ENCODE results near the gene ERN1. TPM values are rescaled to one million over a fixed set of nuclear protein-coding genes. Genes with fewer than 3 reads are reported as not detected.

Gene ERN1
- total and polyA plus RNA-seq, 2 of the 13 experiments (the other 11 are each of a cell fraction or from before 2014, with no cell fraction given), result 6.0 to 12.7 TPM

DNA sequence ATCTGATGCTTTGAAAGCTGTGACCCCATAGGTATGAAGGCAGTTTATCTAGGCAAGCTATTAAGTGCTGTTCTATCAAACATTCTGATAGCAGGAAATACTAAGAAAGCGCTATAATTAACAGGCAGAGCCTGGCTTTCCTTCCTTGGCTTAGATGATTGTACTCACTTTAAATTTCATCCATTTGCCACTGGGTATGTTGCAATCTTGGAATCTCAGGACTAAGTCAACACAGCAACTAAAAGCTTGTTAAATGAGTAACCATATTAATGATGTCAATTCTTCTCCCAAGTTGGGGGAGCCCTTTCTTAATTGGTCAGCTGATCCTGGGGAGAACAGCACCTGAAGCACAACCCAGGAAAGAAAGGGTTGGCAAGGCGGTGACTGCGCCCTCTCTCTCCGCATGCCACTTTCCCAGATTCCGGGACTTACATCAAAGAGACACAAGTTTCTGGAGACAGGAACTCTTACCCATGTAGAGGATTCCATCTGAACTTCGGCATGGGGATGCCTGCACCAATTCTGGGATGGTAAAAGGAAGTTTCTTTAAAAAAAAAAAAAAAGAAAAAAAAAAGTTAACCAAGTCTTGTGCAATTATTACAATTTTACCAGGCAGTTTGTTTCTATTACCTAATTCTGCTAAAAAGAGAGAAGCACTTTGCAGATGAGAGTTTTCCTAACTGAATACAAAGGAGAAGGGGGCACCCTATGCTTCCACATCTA, 55.1 kb downstream of the ERN1 start (continued):
- TF ChIP-seq REPIN1 (CRISPR knock-in tag; IDR thresholded peaks at IDR 0.05; ENCODE audit: borderline replicate concordance, low read depth), result peak; percentile 60; the same call in 1 of the 2 replicates
- TF ChIP-seq FOXK1 (CRISPR knock-in tag; IDR thresholded peaks at IDR 0.05; ENCODE audit: borderline replicate concordance, low read depth), result peak; percentile 17; the same call in 1 of the 2 replicates
- peak; percentile 63 for TF ChIP-seq ZNF614 (CRISPR knock-in tag; IDR thresholded peaks at IDR 0.05; ENCODE audit: borderline replicate concordance)
- 0 out of 2 replicates have a peak, but pooled peaks have one; percentile 60 for TF ChIP-seq ZNF782 (CRISPR knock-in tag; IDR thresholded peaks at IDR 0.05; ENCODE audit: borderline replicate concordance)
- TF ChIP-seq ERF (CRISPR knock-in tag; IDR thresholded peaks at IDR 0.05), result peak; percentile 71
- no peak for TF ChIP-seq GABPA (IDR thresholded peaks at IDR 0.05; ENCODE audit: low read depth, low read length)
- no peak; the same call in 1 of the 2 replicates for TF ChIP-seq GABPA (CRISPR knock-in tag; IDR thresholded peaks at IDR 0.05; ENCODE audit: low read depth)
- peak in 1 of 2 experiments; percentile 14; a peak in 1 of 4 replicates for TF ChIP-seq NR2F1 (CRISPR knock-in tag; IDR thresholded peaks at IDR 0.05)
- TF ChIP-seq DMAP1 (CRISPR knock-in tag; IDR thresholded peaks at IDR 0.05), result 0 out of 2 replicates have a peak, but pooled peaks have one; percentile 25
- TF ChIP-seq, protein P1, sequence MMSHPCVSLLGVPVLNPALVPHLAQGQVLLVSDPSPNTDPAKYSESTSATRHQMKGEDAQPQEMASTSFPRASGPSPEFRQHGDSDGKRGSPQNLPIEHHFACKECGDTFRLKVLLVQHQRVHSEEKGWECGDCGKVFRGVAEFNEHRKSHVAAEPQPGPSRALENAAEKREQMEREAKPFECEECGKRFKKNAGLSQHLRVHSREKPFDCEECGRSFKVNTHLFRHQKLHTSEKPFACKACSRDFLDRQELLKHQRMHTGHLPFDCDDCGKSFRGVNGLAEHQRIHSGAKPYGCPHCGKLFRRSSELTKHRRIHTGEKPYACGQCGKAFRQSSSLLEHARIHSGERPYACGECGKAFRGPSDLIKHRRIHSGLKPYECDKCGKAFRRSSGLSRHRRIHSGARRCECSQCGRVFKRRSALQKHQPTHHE (CRISPR knock-in tag; IDR thresholded peaks at IDR 0.05; ENCODE audit: borderline replicate concordance), result no peak
- TF ChIP-seq, protein P2, sequence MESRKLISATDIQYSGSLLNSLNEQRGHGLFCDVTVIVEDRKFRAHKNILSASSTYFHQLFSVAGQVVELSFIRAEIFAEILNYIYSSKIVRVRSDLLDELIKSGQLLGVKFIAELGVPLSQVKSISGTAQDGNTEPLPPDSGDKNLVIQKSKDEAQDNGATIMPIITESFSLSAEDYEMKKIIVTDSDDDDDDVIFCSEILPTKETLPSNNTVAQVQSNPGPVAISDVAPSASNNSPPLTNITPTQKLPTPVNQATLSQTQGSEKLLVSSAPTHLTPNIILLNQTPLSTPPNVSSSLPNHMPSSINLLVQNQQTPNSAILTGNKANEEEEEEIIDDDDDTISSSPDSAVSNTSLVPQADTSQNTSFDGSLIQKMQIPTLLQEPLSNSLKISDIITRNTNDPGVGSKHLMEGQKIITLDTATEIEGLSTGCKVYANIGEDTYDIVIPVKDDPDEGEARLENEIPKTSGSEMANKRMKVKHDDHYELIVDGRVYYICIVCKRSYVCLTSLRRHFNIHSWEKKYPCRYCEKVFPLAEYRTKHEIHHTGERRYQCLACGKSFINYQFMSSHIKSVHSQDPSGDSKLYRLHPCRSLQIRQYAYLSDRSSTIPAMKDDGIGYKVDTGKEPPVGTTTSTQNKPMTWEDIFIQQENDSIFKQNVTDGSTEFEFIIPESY (CRISPR knock-in tag; IDR thresholded peaks at IDR 0.05), result 0 out of 2 replicates have a peak, but pooled peaks have one; percentile 28
- 0 out of 2 replicates have a peak, but pooled peaks have one; percentile 72 for TF ChIP-seq ZNF230 (CRISPR knock-in tag; IDR thresholded peaks at IDR 0.05)
- peak; percentile 98 for TF ChIP-seq CEBPG (CRISPR knock-in tag; IDR thresholded peaks at IDR 0.05)
- TF ChIP-seq, protein P3, sequence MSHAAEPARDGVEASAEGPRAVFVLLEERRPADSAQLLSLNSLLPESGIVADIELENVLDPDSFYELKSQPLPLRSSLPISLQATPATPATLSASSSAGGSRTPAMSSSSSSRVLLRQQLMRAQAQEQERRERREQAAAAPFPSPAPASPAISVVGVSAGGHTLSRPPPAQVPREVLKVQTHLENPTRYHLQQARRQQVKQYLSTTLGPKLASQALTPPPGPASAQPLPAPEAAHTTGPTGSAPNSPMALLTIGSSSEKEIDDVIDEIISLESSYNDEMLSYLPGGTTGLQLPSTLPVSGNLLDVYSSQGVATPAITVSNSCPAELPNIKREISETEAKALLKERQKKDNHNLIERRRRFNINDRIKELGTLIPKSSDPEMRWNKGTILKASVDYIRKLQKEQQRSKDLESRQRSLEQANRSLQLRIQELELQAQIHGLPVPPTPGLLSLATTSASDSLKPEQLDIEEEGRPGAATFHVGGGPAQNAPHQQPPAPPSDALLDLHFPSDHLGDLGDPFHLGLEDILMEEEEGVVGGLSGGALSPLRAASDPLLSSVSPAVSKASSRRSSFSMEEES (CRISPR knock-in tag; IDR thresholded peaks at IDR 0.05), result peak; percentile 59; the same call in 1 of the 2 replicates
- TF ChIP-seq TARDBP (CRISPR knock-in tag; IDR thresholded peaks at IDR 0.05), result peak; percentile 66; the same call in 1 of the 2 replicates
- TF ChIP-seq ZNF12 (CRISPR knock-in tag; IDR thresholded peaks at IDR 0.05), result no peak
- TF ChIP-seq STAG1 (CRISPR knock-in tag; IDR thresholded peaks at IDR 0.05), result peak; percentile 17
- peak; percentile 75 for TF ChIP-seq SALL1 (CRISPR knock-in tag; IDR thresholded peaks at IDR 0.05)
- TF ChIP-seq RORA (CRISPR knock-in tag; IDR thresholded peaks at IDR 0.05), result no peak
- TF ChIP-seq, protein P4, sequence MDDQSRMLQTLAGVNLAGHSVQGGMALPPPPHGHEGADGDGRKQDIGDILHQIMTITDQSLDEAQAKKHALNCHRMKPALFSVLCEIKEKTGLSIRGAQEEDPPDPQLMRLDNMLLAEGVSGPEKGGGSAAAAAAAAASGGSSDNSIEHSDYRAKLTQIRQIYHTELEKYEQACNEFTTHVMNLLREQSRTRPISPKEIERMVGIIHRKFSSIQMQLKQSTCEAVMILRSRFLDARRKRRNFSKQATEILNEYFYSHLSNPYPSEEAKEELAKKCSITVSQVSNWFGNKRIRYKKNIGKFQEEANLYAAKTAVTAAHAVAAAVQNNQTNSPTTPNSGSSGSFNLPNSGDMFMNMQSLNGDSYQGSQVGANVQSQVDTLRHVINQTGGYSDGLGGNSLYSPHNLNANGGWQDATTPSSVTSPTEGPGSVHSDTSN (CRISPR knock-in tag; IDR thresholded peaks at IDR 0.05; ENCODE audit: borderline replicate concordance), result no peak
- TF ChIP-seq, protein P5, sequence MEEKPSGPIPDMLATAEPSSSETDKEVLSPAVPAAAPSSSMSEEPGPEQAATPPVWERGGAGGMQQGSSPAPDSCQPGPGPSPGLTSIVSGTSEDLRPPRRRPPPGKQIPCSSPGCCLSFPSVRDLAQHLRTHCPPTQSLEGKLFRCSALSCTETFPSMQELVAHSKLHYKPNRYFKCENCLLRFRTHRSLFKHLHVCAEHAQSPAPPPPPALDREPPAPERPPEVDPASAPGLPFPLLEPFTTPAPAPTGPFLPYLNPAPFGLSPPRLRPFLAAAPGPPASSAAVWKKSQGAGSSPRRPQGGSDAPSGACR (CRISPR knock-in tag; IDR thresholded peaks at IDR 0.05), result no peak
- TF ChIP-seq MIXL1 (CRISPR knock-in tag; IDR thresholded peaks at IDR 0.05), result peak; percentile 96
- peak; percentile 68; the same call in 1 of the 2 replicates for TF ChIP-seq NCOA2 (CRISPR knock-in tag; IDR thresholded peaks at IDR 0.05)
- TF ChIP-seq ZNF331 (CRISPR knock-in tag; IDR thresholded peaks at IDR 0.05), result peak; percentile 55; the same call in 1 of the 2 replicates

All from HepG2 (cell line).